Gastroesophageal sphincter (tissue), 3 donors: ENCODE measurements around the gene PRKN.

ENCODE experiments used
- CTCF ChIP-seq, 4 experiments: fragments of 200-600 bp in 2 of 4; fragments of 450-650 bp in 2 of 4; sonication (generic) in 1 of 4; IDR thresholded peaks; one replicate each; pipeline ENCODE4 v1.5.1; 2017 to 2019; ENCODE audit warnings: antibody characterized with exemption in 4 of 4, mild to moderate bottlenecking in 2 of 4, moderate library complexity in 2 of 4
- EP300 ChIP-seq: sonication (generic); formaldehyde crosslinking; IDR thresholded peaks from one replicate; pipeline ENCODE4 v1.6.1; 2017; ENCODE audit warnings: antibody characterized with exemption, mild to moderate bottlenecking
- POLR2A ChIP-seq, 2 donors: fragments of 450-650 bp; IDR thresholded peaks; one replicate each; pipeline ENCODE4 v1.6.1; 2017; ENCODE audit warnings: antibody characterized with exemption in 2 of 2, mild to moderate bottlenecking in 2 of 2, moderate library complexity in 1 of 2
- POLR2AphosphoS5 ChIP-seq: sonication (generic); formaldehyde crosslinking; IDR thresholded peaks from one replicate; pipeline ENCODE4 v1.6.1; 2017; ENCODE audit warnings: antibody characterized with exemption

DNA sequence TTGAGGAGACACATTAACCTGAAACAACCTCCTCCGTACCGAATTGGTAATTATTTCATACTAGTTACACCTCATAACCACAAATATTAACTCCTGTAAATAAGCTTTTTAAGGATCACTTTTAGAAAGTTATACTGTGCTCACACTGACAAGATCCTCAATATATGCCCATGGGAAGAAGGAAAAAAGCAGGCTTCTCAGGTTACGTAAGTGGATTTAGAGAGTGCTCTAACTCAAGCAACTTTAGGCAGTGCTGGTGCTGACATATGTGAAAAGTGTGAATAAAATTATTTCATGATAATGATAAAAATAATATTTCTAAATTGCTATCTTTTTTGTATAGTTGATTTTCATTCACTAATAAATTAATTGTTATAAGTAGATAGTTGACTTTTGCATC lies 76.1 kb downstream of the PRKN start:
- no peak for TF ChIP-seq CTCF (IDR thresholded peaks at IDR 0.05)
- no peak for TF ChIP-seq EP300
- TF ChIP-seq POLR2A (IDR thresholded peaks at IDR 0.05): no peak
- no peak for TF ChIP-seq POLR2AphosphoS5
